Liver (tissue), 3 donors: ENCODE results near the gene SNX6.

Experiments
- EGR1 ChIP-seq, 2 donors: IDR thresholded peaks; 2 replicates each; pipeline ENCODE4 v1.6.1; 2016 to 2018; ENCODE audit warnings: antibody characterized with exemption in 2 of 2, low read depth in 2 of 2
- FOXA1 ChIP-seq: IDR thresholded peaks from 2 replicates; pipeline ENCODE4 v1.6.1; 2016; ENCODE audit warnings: antibody characterized with exemption
- HNF4G ChIP-seq: IDR thresholded peaks from 2 replicates; pipeline ENCODE4 v1.6.1; 2016; ENCODE audit warnings: antibody characterized with exemption
- MAX ChIP-seq: IDR thresholded peaks from 2 replicates; pipeline ENCODE4 v1.6.1; 2016; ENCODE audit warnings: antibody characterized with exemption
- NR2F2 ChIP-seq: IDR thresholded peaks from 2 replicates; pipeline ENCODE4 v1.6.1; 2016; ENCODE audit warnings: antibody characterized with exemption
- RAD21 ChIP-seq, 2 donors: IDR thresholded peaks; 2 replicates each; pipeline ENCODE4 v1.6.1; 2016; ENCODE audit warnings: antibody characterized with exemption in 2 of 2, mild to moderate bottlenecking in 2 of 2
- RXRA ChIP-seq, 2 donors: IDR thresholded peaks; 2 replicates each; pipeline ENCODE4 v1.6.1; 2017 to 2018; ENCODE audit warnings: antibody characterized with exemption in 2 of 2, mild to moderate bottlenecking in 1 of 2
- TAF1 ChIP-seq: conservative IDR thresholded peaks from 2 replicates; pipeline ENCODE4 v1.6.1; 2016; ENCODE audit warnings: antibody characterized with exemption, mild to moderate bottlenecking
- YY1 ChIP-seq: IDR thresholded peaks from 2 replicates; pipeline ENCODE4 v1.6.1; 2016; ENCODE audit warnings: antibody characterized with exemption, mild to moderate bottlenecking
- TF ChIP-seq, protein P1 (sequence below): fragments of 150-350 bp; IDR thresholded peaks from 2 replicates; pipeline ENCODE4 v1.5.1; 2017; ENCODE audit warnings: improper control_type of control experiment, low read depth, low read length; ENCODE audit not compliant: missing input control
- TF ChIP-seq, protein P2 (sequence below): IDR thresholded peaks from 2 replicates; pipeline ENCODE4 v1.6.1; 2016; ENCODE audit warnings: antibody characterized with exemption
- donor health status: healthy.
- donor health status: healthy.

DNA sequence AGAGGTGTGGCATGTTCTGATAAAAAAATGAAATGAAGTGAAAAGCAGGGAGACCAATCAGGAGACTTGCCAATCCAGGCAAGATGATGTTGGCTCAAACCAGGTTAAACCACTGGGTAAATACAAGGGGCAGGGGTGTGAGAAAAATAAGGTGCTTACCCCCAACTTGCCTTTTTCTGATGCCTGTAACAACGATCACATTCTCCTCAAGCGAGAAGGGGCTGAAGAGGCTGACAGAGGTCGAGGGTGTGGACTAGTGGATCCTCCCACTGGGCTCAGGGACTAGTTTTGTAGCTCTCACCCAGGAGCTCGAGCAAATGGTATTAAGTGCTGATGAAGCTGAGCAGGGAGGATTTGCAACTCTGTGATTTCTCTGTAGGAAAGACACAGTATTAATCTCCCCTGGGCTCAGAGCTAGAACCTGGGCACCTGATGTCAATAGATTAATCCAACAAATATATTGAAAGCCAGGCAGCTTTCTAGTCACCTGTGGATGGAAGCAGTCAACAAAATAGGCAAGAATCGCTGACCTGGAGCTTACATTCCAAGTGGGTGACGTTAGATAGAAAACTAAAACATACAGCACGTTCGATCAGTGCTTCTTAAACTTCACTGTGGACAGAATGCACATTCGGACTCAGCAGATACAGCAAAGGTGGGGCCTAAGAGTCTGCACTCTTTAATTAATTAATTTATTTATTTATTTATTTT is 75.3 kb downstream of the SNX6 start:
- TF ChIP-seq, protein P1, sequence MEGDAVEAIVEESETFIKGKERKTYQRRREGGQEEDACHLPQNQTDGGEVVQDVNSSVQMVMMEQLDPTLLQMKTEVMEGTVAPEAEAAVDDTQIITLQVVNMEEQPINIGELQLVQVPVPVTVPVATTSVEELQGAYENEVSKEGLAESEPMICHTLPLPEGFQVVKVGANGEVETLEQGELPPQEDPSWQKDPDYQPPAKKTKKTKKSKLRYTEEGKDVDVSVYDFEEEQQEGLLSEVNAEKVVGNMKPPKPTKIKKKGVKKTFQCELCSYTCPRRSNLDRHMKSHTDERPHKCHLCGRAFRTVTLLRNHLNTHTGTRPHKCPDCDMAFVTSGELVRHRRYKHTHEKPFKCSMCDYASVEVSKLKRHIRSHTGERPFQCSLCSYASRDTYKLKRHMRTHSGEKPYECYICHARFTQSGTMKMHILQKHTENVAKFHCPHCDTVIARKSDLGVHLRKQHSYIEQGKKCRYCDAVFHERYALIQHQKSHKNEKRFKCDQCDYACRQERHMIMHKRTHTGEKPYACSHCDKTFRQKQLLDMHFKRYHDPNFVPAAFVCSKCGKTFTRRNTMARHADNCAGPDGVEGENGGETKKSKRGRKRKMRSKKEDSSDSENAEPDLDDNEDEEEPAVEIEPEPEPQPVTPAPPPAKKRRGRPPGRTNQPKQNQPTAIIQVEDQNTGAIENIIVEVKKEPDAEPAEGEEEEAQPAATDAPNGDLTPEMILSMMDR = no peak
- no peak for TF ChIP-seq EGR1 (IDR thresholded peaks at IDR 0.05; ENCODE audit: low read depth in 2 of 2)
- no peak for TF ChIP-seq RAD21 (IDR thresholded peaks at IDR 0.05)
- TF ChIP-seq MAX = no peak
- TF ChIP-seq TAF1 = no peak
- TF ChIP-seq NR2F2 = no peak
- TF ChIP-seq HNF4G = no peak
- no peak for TF ChIP-seq YY1
- TF ChIP-seq, protein P2, sequence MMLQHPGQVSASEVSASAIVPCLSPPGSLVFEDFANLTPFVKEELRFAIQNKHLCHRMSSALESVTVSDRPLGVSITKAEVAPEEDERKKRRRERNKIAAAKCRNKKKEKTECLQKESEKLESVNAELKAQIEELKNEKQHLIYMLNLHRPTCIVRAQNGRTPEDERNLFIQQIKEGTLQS = no peak
- TF ChIP-seq FOXA1 = no peak
- TF ChIP-seq RXRA (IDR thresholded peaks at IDR 0.05) = no peak
